ENCODE data around the gene TXNRD2.
A peak's percentile ranks its signal among the peaks of the same experiment; 100 is the strongest.
"Not testable (repeated sequence)": the region's sequence is repeated elsewhere in the genome, so short reads cannot be mapped to it uniquely, and the experiment has no call there.

Gene TXNRD2

DNA sequence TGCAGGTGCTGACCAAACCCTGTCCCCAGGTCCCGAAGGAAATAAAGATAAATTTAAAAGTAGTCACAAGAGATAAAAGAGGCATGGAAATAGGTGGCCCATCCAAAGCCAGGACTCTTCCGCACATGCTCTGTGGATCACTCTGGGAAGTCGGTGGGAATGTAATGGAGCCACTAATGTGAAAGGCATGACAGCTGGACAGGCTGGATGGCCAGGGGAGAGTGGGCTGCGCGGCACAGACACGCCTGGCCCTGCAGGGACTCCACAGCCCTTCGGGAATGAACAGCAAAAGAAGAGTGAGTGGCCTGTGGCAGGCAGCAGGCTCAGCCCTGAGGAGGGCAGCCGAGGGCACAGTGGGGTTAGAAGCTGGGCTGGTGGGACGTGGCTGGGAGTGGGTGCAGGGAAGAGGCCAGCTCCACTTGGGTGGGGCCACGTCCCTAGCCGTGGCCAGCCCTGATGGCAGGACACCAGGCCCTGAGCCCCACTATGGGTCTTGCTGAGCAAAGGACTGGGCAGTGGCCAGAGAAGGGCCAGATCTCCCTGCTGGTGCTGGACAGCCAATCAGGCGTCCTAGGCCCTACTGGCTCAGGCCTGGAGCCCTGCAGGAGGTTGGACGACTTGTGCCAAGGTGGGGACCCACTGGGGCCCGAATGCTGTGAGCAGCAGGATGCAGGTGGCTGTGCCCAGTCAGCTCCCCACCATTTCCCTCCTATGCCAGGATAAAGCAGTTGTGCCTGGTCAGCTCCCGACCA lies 55.6 kb downstream of the TXNRD2 start:
- no peak for DNase-seq

DNA sequence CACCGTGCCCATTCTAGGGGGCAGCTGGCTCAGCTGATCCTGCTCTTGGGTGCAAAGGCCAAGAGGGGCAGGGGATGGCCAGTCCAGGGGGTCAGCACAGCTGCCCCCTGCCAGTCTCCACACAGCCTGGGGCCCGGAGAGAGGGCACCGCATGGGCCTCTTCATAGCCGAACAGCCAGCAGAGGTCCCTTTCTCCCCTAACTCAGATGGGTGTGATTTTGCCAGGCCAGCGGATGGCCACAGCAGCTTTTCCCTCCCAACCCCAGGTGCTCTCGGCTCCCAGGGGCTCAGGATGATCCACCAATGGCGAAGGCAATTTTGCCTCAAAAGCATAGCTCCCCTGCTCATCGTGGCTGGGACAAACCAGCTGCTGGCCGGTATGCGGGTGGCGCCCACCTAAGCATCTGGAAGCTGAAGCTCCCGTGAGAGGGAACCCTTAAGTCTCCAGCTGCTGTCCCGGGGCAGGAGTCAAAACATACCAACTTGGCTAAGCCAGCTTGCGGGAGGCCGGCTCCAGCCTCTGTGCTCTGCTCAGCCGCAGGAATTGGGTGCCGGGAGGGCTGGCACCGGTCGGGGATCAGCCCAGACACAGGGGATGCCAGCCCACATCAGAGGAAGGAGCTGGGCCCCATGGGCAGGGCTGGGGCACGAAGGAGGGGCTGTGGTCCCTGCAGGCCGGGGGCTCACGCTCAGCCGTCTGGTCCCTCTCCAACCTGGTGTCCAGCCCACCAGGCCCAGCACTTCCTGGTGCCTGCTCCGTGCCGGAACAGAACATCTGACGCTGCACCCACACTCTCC lies 56.5 kb downstream of the TXNRD2 start:
- DNase-seq, result no peak

DNA sequence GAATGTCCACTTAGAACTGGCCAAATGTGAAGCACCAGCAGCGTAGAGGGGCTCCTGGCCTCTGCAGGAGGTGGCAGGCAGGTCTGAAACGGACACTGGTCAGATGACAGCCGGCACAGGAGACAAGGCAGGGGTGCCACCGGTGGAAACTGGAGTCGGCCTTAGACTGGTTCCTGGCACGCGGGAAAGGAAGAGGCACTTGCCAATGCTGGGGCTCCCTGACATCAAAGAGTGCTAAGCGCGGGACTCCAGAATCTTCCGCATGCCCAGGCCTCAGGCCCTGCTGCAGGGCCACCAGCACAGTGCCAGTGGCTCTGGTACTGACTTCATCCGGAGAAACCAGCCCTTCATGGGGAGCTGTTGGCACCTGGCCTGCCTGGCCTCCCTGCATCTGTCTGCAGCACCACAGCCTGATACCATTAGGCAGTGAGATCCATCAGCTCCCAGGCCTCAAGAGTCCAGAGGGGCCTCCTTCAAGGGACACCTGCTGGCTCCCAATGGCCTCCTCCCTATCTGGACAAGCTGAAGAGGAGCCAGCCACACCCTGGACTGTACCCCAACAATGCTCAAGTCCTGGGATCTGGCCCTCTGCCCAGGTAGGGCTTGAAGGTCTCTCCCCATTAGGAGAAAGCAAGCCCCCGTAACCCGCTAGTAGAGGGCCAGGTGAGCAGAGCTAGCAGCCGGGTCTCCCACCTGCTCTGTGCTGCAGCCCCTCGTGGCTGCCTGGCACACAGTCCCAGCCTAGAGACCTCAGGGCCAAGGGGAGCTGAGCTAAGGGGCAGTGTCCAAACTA lies 57.3 kb downstream of the TXNRD2 start:
- DNase-seq, result no peak

DNA sequence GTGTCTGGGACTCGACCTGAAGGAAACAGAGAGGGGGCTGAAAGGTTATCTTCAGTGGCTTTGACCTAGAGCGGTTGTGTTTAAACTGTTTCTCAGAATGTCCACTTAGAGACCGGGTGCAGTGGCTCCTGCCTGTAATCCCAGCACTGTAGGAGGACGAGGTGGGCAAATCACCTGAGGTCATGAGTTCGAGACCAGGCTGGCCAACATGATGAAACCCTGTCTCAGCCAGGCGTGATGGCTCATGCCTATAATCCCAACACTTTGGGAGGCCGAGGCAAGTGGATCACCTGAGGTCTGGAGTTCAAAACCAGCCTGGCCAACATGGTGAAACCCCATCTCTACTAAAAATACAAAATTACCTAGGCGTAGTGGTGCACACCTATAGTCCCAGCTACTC lies 58.2 kb downstream of the TXNRD2 start:
- DNase-seq, result not testable (repeated sequence)

DNA sequence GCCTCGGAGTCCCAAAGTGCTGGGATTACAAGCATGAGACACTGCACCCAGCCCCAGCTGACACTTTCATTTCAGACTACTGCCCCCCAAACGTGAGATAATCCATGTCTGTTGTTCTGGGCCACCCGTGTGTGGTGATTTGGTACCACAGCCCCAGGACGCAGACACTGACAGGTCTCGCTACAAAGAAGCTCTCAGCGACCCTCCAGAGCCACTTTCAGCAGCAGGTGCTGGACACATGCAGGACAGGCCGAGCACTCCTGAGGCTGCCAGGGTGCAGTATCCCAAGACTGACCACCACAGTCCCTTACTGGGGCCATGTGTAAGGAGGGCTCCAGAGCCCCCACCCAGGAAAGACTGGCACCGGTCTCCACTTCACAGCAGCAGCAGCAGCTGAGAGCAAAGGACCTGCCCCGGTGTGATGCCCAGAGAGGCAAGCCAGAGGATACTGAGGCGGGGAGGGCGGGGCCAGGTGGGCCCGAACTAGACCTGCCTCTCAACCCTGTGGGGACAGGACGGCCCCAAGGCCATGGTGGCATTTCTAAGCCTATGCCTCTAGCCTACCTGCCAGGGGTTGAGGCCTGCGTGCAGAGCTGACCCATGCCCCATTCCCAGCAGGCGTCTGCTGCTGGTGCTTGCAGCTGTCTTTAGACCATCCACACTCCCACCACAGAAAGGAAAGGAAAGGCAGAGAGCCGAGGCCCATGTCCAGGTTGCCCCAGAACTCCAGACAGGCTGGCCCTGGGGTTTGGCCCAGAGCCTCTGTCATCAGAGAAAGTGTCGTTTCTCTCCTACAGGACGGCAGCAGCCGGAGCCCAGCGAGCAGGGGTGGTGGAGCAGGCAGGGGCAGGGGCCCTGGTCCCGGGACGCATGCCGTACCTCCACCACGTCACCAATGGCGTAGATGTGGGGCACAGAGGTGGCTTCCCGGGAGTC lies 58.9 kb downstream of the TXNRD2 start:
- DNase-seq, result no peak

DNA sequence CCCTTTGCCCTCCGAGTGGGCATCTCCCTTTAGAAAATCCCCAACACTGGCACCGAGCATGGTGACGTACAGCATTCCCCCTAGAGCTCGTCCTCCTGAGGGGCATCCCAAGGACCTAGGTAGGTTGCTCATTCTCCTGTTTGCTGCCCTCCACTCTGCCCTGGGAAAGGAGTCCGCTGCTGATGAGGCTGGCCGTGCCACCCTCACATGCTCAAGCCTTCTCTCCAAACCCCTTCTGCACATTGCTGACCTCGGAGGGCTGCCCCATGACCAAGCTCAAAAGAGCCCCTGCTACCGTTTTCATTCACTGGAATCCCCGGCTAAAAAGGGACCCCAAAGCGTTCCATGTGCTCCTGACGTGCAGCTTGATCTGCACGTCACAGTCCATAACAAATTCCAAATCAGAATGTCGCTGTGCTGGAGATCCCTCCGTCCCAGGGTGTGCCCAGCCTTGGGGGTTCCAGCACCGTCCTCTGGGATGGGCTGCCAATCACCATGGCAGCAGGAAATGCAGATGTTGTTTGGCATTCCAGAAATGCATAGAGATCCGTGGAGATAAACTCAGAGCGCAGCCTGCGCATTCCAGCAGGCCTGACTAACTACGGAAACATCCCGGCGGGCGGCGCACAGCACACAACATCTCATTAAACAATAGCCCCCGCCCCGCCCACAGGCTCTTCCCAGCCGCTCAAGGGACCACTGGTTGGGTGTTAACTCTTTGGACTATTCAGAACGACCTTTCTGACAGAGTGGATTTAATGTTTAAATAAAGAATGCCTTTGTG lies 60.6 kb downstream of the TXNRD2 start:
- DNase-seq, result no peak

DNA sequence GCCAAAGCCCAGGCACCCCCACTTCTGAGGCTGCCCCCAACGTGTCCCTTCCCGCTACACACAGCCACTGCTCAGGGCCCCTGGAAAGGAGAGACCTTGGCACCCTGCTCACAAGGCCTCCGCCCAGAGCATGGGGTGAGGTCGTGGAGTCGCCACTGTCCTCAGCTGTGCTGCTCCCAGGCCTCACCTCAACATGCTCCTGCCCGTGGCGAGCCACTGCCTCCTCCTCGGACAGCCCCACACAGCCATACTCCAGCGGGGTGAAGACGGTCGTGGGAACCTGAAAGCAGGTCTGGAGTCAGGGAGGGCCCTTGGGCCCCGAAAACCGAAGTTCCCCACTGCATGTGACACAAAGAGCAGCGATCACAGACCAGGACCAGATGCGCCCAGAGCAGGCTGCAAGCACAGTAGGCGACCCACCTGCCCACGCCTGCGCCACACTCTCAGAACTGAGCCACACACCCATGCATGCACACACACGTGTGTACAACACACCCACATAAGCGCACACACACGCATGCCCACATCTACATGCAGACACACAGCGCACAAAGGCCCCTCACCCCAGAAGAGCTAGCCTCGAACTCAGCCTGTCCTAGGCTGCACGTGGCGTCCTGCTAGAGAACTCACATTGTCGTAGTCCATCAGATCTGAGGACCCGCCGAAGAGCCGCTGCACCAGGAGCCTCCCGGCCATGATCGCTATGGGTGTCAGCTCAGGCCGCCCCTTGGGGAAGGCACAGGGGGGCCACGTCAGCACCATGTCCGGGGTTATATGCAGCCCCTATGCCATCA lies 61.4 kb downstream of the TXNRD2 start:
- DNase-seq, result no peak

DNA sequence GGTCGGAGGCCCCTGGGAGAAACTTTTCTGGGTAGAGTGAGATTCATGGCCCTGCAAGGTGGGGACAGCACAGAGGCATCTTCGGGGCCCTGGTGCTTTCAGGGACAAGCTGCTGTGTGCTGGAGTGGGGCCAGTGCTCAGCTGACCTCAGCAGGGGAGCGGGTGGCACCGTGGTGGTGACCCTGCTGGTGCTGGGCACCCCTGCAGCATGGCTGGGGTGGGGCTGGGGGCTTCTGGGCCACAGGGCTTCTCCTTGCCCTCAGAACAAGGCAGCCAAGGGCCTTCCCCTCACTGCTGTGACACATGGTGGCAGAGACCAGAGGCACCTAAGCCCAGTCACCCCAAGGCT lies 62.0 kb downstream of the TXNRD2 start:
- DNase-seq, result no peak

DNA sequence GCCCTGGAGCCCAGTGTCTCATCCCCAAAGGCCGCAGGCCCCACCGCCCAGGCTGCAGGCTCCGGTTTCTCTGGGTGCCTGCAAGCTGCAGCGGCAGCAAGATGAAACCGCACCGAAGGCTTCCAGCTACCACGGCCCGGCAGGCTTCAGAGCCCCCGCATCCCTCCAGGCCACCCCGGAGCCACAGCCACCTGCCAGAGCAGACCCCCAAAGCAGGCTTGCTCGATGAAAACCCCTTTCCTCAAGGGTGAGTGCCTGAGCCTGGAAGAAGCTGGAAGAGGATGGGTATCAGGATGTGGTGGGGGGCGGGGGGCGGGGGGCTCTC lies 62.4 kb downstream of the TXNRD2 start:
- DNase-seq, result no peak

DNA sequence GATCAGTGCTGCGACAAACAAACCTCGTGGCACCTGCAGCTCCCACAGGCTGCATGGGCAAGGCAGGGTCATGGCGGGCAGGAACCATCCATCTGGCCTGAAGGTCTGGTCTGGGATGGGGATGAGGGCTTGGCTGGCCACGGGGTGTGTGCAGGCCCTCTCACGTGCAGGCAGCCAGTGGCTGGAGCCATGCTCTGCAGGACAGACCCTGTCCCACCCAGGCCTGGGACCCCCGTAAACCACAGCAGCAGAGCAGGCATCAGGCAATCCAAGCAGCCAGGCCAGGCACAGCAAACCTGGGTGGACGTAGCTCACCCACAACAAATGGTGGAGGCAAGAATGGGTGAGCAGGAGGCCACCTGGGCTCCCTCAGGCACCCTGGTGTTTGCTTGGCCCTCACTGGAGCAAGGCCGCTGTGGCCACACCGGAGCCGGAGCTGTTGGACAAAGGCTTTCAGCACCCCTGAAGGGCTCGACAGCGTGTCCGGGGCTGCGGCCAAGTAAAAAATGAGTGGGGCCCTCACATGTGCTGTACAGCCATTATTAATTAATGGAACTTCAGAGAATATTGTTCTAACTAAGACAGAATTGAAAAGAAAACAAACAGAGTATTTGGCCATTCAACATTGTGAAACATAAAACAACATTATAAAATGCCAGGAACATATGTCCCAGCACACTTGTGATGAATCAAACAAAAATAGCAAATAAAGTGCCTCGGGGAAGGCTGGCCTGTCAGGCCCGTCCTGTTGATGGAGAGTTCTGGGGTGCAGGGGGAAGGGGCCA lies 63.0 kb downstream of the TXNRD2 start:
- DNase-seq, result no peak

DNA sequence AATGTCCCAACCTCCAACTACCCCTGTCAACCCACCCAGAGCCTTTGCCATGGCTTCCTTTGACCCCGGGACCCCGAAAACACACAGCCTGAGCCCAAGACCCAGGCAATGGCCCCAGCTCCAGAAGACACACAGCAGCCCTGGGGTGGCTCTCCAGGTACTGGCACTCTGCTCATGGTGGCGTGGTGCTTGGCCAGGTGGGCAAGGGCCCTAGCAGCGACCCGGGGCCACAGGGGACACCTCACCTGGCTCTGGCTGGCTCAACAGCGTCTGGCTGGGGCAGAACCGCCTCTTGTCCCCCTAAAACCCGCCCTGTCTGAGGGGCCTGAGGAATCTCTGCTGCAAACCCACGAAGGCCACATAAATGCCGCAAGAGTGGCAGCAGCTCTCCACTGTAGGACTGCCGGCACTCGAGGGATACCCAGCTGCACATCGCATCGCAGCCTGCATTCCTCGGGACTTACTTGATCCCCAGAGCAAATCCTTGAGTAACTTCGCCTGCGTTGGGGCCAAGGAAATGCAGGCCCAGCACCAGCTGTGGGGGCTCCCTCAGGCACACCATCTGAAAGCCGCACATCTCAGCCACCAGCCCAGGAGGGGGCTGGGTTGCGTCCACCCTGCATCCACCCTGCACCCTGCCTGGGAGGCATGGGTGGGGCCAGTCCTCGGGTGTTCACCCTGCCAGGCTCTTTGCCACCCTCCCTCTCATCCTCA lies 63.8 kb downstream of the TXNRD2 start:
- no peak for DNase-seq

DNA sequence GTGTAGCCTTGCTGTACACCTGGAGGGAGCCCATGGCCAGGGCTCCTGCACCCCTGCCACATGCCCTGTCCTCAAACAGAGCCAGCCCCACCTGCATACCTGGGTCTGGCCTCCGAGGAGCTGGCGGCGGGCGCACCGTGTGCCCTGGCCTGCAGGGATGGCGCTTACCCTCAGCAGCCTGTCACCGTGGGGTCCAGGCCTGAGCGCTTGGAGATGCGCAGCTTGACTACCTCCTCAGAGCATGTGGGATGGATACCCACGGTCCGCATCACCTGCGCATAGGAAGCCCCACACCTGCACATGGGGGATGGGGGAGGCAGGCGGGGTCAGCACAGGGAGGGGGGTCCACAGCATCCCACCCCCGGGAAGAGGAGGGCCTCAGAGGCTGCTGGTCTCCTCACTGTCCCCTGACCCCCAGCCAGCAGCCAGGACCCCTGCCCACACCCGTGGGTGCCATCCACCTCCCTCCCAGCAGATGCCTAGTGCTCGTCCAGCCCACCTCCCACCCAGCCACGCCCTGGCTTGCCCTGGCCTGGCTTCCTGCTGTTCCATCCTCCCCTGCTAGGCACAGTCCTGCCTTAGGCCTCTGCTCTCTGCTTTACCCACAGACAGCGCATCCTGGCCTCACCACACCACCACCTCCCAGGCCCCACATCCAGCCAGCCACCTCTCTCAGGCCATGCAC lies 64.5 kb downstream of the TXNRD2 start:
- no peak for DNase-seq

DNA sequence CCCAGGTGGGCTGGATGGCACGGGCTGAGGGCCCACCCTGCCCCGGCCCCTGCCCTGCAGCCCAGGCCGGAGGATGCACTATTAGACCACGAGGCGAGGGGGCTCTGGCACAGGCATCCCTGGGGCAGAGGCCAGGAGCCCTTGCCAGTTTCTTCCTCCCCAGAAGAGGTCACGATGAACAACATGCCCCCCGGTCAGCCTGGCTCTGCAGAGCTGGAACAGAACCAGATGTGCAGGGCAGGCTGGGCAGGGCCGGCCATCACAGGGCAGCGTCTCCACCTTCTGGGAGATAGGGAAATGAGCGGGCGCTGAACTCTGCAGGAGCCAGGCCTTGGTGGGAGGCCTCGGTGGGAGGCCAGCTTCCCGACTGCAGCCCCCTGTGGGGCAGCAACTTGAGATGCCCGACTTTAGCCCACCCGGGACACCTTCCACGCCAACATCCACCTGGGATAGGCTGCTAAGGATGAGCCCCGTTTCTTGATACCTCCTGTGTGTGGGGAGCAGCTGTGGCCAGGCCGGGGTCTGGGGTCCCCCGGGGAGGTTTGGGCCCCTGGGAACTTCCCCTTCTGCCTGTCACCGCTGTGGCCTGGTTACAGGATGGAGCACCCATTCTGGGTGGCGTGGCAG lies 65.2 kb downstream of the TXNRD2 start:
- no peak for DNase-seq

DNA sequence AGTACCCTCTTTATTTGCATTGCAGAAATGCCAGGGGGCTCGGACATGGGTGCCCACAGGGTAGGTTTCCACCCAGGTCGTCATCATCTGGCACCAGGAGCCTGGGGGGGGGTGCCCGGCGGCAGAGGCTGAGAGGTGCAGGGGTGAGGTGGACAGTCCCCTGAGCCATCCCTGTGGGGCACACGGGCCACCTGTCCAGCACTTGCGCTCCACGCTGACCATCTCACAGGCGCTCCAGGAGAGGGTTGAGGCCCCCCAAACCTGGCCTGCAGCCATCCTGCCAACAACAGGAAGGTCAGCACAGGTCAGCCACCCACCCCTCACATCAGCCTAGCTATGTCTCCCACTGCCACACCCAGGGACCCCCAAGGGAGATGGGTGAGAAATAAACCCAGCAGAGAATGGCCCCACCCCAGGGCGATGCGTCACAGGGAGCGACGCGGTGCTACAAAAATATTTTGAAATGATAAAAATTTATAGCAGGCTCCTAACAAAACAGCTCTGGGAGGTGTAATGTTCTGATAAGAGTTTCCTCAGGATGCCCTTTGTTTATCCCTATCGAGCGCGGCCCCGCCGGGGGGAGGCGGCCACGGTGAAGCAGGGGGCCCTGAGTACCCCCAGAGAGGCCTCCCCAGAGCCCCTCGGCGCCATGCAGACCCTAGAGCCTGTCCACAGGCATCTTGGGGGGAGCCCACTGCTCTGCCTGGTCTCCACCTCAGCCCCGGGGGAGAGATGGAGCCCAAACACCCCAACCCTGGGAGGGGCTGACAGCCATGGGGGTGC lies 65.9 kb downstream of the TXNRD2 start:
- DNase-seq, result no peak

DNA sequence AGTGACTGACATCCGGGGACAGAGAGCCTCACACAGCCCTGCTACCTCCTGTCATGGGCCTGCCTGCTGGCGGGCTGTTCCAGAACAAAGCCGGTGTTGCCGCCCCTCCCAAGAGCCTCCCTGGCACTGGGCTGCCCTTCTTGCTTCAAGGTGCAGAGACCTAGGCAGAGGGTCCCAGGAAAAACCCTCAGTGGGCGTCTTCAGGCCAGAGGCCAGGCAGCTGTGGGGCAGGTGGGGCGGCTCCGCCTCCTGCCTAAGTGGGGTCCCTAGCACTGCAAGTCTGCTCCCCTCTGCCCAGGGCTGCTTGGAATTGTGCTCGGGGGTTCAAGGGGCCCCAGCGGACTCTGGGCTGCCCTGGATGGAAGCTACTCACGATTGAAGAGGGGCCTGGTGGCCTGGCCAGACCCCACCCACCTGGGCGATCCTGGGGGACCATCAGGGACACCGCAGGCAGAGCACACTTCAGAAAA lies 66.5 kb downstream of the TXNRD2 start:
- no peak for DNase-seq

DNA sequence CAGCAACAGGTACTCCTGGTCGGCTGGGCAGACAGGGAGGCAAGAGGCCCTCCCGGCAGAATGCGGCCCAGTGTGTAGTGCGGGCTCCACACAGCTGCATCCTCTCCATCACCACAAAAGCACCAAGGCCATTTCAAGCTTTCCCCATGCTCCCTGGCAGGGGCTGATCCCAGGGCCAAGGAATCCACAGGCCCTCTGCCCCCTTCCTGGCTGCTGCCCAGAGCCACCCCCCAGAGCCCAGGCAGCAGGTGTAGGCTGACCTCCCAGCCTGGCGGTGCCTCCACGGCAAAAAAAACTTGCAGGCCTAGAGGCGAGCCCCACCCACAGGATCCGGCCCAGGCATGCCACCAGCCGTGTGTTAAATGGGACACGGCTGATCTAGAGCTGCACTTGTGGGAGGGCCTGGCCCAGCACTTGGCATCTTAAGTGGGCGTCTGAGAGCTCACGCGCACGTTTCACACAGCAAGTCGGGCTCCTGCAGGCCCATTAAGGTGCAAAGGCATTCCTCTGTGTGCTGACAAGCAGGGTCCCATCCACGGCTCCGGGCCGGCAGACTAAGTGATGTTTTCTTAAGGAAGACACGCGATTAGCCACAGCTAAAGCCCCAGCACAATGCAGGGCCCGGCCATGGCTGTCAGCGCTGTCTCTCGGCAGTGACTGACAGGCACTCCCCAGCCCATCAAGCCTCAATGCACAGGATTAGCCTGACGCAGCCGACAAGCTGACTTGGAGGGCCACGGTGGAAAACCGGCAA lies 67.1 kb downstream of the TXNRD2 start:
- peak; percentile 19 for DNase-seq

DNA sequence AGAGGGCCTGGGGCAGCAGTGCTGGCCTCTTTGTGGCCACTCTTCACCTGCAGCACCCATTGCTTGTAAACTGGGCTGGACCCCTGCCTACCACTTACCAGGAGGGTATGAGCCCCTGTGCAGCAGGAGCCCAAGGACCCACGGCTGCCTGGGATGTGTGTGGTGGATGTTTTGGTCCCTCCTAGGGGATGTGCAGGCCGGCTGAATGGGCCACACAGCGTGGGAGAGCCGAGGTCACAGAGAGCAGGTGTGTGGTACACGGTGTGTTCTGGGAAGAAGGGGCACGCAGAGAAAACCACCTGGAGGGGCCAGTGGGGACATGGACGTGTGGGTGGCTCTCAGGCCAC lies 67.7 kb downstream of the TXNRD2 start:
- no peak for DNase-seq

Data from stimulated activated naive CD4-positive, alpha-beta T cell treated with Interleukin-2 at 50 U/mL for 16 hours (primary cell).